ENCODE results near the gene THADA.

THADA gene

GRCh38 chr2:43319541-43319940, 276.3 kb downstream of the THADA start:
- Histone ChIP-seq H3K4me3 (ENCODE audit: low read depth, low read length) (no peak overlapping the region), H3K36me3 (no peaks in the 10 kb centered on the region), H3K27me3 (ENCODE audit: insufficient read depth, low read depth, severe bottlenecking) (no peaks in the 10 kb centered on the region), H3K9me3 (ENCODE audit: severe bottlenecking) (no peaks in the 10 kb centered on the region), H3K27ac (no peak overlapping the region)
- TF ChIP-seq CTCF (IDR thresholded peaks at IDR 0.05; ENCODE audit: low read depth, low read length) = no peak
- DNase-seq = no peak

- Histone ChIP-seq H3K27me3 (ENCODE audit: insufficient read depth, low read depth, severe bottlenecking) (no peaks in the 10 kb centered on the region), H3K27ac (no peak overlapping the region), H3K36me3 (no peaks in the 10 kb centered on the region), H3K4me3 (ENCODE audit: low read depth, low read length) (no peak overlapping the region), H3K9me3 (ENCODE audit: severe bottlenecking) (no peaks in the 10 kb centered on the region)
- no peak for DNase-seq
- no peak for TF ChIP-seq CTCF (IDR thresholded peaks at IDR 0.05; ENCODE audit: low read depth, low read length)
Measured at GRCh38 chr2:43318791-43319190, 277.0 kb downstream of the THADA start.

GRCh38 chr2:43317680-43318079, 278.2 kb downstream of the THADA start:
- H3K4me3 ChIP-seq (ENCODE audit: low read depth, low read length) = no peak overlapping the region
- no peak for TF ChIP-seq CTCF (IDR thresholded peaks at IDR 0.05; ENCODE audit: low read depth, low read length)

GRCh38 chr2:43317194-43317593, 278.6 kb downstream of the THADA start:
- Histone ChIP-seq H3K4me3 (ENCODE audit: low read depth, low read length) (no peak overlapping the region), H3K27me3 (ENCODE audit: insufficient read depth, low read depth, severe bottlenecking) (no peaks in the 10 kb centered on the region), H3K9me3 (ENCODE audit: severe bottlenecking) (no peaks in the 10 kb centered on the region), H3K36me3 (no peaks in the 10 kb centered on the region), H3K27ac (no peak overlapping the region)
- no peak for TF ChIP-seq CTCF (IDR thresholded peaks at IDR 0.05; ENCODE audit: low read depth, low read length)
- DNase-seq = no peak

More at GRCh38 chr2:43317680-43318079, 278.2 kb downstream of the THADA start:
- H3K27ac ChIP-seq = no peak overlapping the region
- no peaks in the 10 kb centered on the region for H3K36me3 ChIP-seq
- H3K27me3 ChIP-seq (ENCODE audit: insufficient read depth, low read depth, severe bottlenecking) = no peaks in the 10 kb centered on the region
- H3K9me3 ChIP-seq (ENCODE audit: severe bottlenecking) = no peaks in the 10 kb centered on the region
- no peak for DNase-seq

GRCh38 chr2:43315482-43315881, 280.4 kb downstream of the THADA start:
- Histone ChIP-seq H3K27me3 (ENCODE audit: insufficient read depth, low read depth, severe bottlenecking) (no peaks in the 10 kb centered on the region), H3K27ac (no peak overlapping the region), H3K36me3 (no peaks in the 10 kb centered on the region), H3K9me3 (ENCODE audit: severe bottlenecking) (no peaks in the 10 kb centered on the region), H3K4me3 (ENCODE audit: low read depth, low read length) (no peak overlapping the region)
- TF ChIP-seq CTCF (IDR thresholded peaks at IDR 0.05; ENCODE audit: low read depth, low read length) = no peak
- DNase-seq = no peak

GRCh38 chr2:43314299-43314927, 281.4 kb downstream of the THADA start:
- no peak for TF ChIP-seq CTCF (IDR thresholded peaks at IDR 0.05; ENCODE audit: low read depth, low read length)
- no peaks in the 10 kb centered on the region for H3K9me3 ChIP-seq (ENCODE audit: severe bottlenecking)
- no peak for DNase-seq
- no peak overlapping the region for H3K27ac ChIP-seq
- H3K27me3 ChIP-seq (ENCODE audit: insufficient read depth, low read depth, severe bottlenecking) = no peaks in the 10 kb centered on the region
- no peak overlapping the region for H3K4me3 ChIP-seq (ENCODE audit: low read depth, low read length)
- no peaks in the 10 kb centered on the region for H3K36me3 ChIP-seq

Measured in WERI-Rb-1 (cell line).